Fibroblast of lung (primary cell): ENCODE measurements around the gene FOXL1. TPM values are rescaled to one million over a fixed set of nuclear protein-coding genes. Genes with fewer than 3 reads are reported as not detected.
A peak's percentile ranks its signal among the peaks of the same experiment; 100 is the strongest.

Experiments used
- DNase-seq, 2 donors: peaks; one replicate each; pipeline versions ENCODE4 v3.0.0 to v3.0.0-alpha.2; 2010; ENCODE audit warnings: low read depth in 2 of 2
- H2AFZ ChIP-seq: 2 replicates; pipeline ENCODE4 v1.5.1; 2012; ENCODE audit warnings: low read length, control low read depth, inconsistent platforms
- H3K27ac ChIP-seq: 2 replicates; pipeline ENCODE4 v1.5.1; 2011; ENCODE audit warnings: low read length, control low read depth; ENCODE audit not compliant: insufficient read depth
- H3K27me3 ChIP-seq: 2 replicates; pipeline ENCODE4 v1.5.1; 2011; ENCODE audit warnings: mild to moderate bottlenecking, low read length; ENCODE audit not compliant: control insufficient read depth, insufficient read depth
- H3K36me3 ChIP-seq: 2 replicates; pipeline ENCODE4 v1.5.1; 2011; ENCODE audit warnings: low read length; ENCODE audit not compliant: control insufficient read depth, insufficient read depth
- H3K4me1 ChIP-seq: 2 replicates; pipeline ENCODE4 v1.5.1; 2011; ENCODE audit warnings: low read length; ENCODE audit not compliant: control insufficient read depth, insufficient read depth; ENCODE audit errors: extremely low read depth
- H3K4me2 ChIP-seq: 2 replicates; pipeline ENCODE4 v1.5.1; 2011; ENCODE audit warnings: low read length, control low read depth; ENCODE audit not compliant: insufficient read depth; ENCODE audit errors: extremely low read depth
- H3K4me3 ChIP-seq, 4 experiments: fragments of 200-600 bp in 1 of 4; sonication (generic) in 1 of 4; replicated peaks in 1 of 4; 2 replicates each; pipeline ENCODE4 v1.5.1; 2011 to 2016; ENCODE audit warnings: low read length in 4 of 4, low read depth in 3 of 4, mild to moderate bottlenecking in 3 of 4, control low read depth in 2 of 4, inconsistent platforms in 1 of 4, mixed read lengths in 1 of 4; ENCODE audit not compliant: insufficient read depth in 1 of 4; ENCODE audit errors: control extremely low read depth in 1 of 4
- H3K79me2 ChIP-seq: 2 replicates; pipeline ENCODE4 v1.5.1; 2012; ENCODE audit warnings: mild to moderate bottlenecking, low read length, inconsistent platforms; ENCODE audit not compliant: control insufficient read depth, insufficient read depth
- H3K9ac ChIP-seq: 2 replicates; pipeline ENCODE4 v1.5.1; 2011; ENCODE audit warnings: mild to moderate bottlenecking, low read length, control low read depth; ENCODE audit not compliant: insufficient read depth
- H3K9me3 ChIP-seq: 2 replicates; pipeline ENCODE4 v1.5.1; 2012; ENCODE audit warnings: low read depth, low read length; ENCODE audit not compliant: control insufficient read depth, insufficient read depth
- H4K20me1 ChIP-seq: 2 replicates; pipeline ENCODE4 v1.5.1; 2011; ENCODE audit warnings: low read length; ENCODE audit not compliant: control insufficient read depth, insufficient read depth; ENCODE audit errors: extremely low read depth
- CTCF ChIP-seq, 2 donors: IDR thresholded peaks in 1 of 2; conservative IDR thresholded peaks in 1 of 2; 1 replicate in 1 of 2; 2 replicates in 1 of 2; pipeline ENCODE4 v1.5.1; 2011 to 2012; ENCODE audit warnings: low read length in 2 of 2, control low read depth in 1 of 2, inconsistent platforms in 1 of 2, low read depth in 1 of 2, mild to moderate bottlenecking in 1 of 2
- EZH2 ChIP-seq: IDR thresholded peaks from 2 replicates; pipeline ENCODE4 v1.5.1; 2012; ENCODE audit warnings: low read length, control low read depth, mild to moderate bottlenecking; ENCODE audit errors: missing control alignments
- polyA plus RNA-seq, 2 donors: library from polyadenylated mRNA; depleted of rRNA in 1 of 2; stranded (reverse) in 1 of 2; unstranded in 1 of 2; fragments of >200 nt; gene quantifications; 2 replicates each; pipeline ENCODE4 v1.2.1, GENCODE V29; 2011 to 2012; ENCODE audit warnings: missing spikeins in 1 of 2
- total RNA-seq: library from RNA; depleted of rRNA; stranded (reverse); fragments of >200 nt; gene quantifications from 2 replicates; pipeline ENCODE4 v1.2.1, GENCODE V29; 2014

Gene FOXL1
- total and polyA plus RNA-seq, 2 donors (not counting 1 experiment from before 2014, with no cell fraction given) = 5.9 to 27.4 TPM

- peak in 1 of 2 donors; percentile 83 for DNase-seq
- no peak for TF ChIP-seq EZH2
- no peak for TF ChIP-seq CTCF (conservative IDR thresholded peaks at IDR 0.05 in 1 of 2, IDR thresholded peaks at IDR 0.05 in 1 of 2; ENCODE audit: low read depth in 1 of 2, low read length in 2 of 2)
- Histone ChIP-seq H3K9ac (peak overlapping the region; percentile 83), H2AFZ (peak overlapping the region; percentile 28), H3K4me2 (peak overlapping the region; percentile 82), H4K20me1 (no peaks in the 10 kb centered on the region), H3K4me1 (peaks cover 15% of the 10 kb centered on the region), H3K79me2 (peaks cover 53% of the 10 kb centered on the region), H3K9me3 (no peaks in the 10 kb centered on the region), H3K36me3 (no peaks in the 10 kb centered on the region), H3K4me3 (peak overlapping the region; percentile 18 to 76 (median 60)), H3K27ac (peak overlapping the region; percentile 97), H3K27me3 (no peaks in the 10 kb centered on the region)
Observed at GRCh38 chr16:86578611-86579267, 390 bp downstream of the FOXL1 start.

GRCh38 chr16:86579268-86580062 lies 1.1 kb downstream of the FOXL1 start:
- Histone ChIP-seq H3K4me1 (peaks cover 22% of the 10 kb centered on the region), H3K4me2 (peak overlapping the region; percentile 93)

More at GRCh38 chr16:86579268-86580062, 1.1 kb downstream of the FOXL1 start:
- Histone ChIP-seq H3K36me3 (peaks cover 4% of the 10 kb centered on the region), H3K27ac (peak overlapping the region; percentile 97), H3K79me2 (peaks cover 58% of the 10 kb centered on the region), H3K9ac (peak overlapping the region; percentile 83), H4K20me1 (no peaks in the 10 kb centered on the region), H3K4me3 (peak overlapping the region; percentile 62 to 79 (median 74)), H2AFZ (no peak overlapping the region), H3K27me3 (no peaks in the 10 kb centered on the region), H3K9me3 (no peaks in the 10 kb centered on the region)
- TF ChIP-seq CTCF (conservative IDR thresholded peaks at IDR 0.05 in 1 of 2, IDR thresholded peaks at IDR 0.05 in 1 of 2; ENCODE audit: low read depth in 1 of 2, low read length in 2 of 2) (no peak), EZH2 (no peak)
- DNase-seq = peak in 1 of 2 donors; percentile 50
